Stomach (tissue), 9 donors: ENCODE results near the gene ZNF532. TPM values are rescaled to one million over a fixed set of nuclear protein-coding genes. Genes with fewer than 3 reads are reported as not detected.

Experiments
- DNase-seq, 2 donors: peaks; one replicate each; pipeline versions ENCODE4 v3.0.0 to v3.0.0-alpha.2; 2013 to 2019
- H3K27ac ChIP-seq, 5 donors: fragments of 200-600 bp in 4 of 5; sonication (generic) in 4 of 5; one replicate each; pipeline ENCODE4 v1.5.1; 2013 to 2019; ENCODE audit warnings: mild to moderate bottlenecking in 1 of 5, moderate library complexity in 1 of 5
- H3K27me3 ChIP-seq, 3 donors: fragments of 200-600 bp; sonication (generic); one replicate each; pipeline ENCODE4 v1.5.1; 2017 to 2019; ENCODE audit warnings: mixed run types in 1 of 3
- H3K36me3 ChIP-seq, 4 donors: fragments of 200-600 bp; sonication (generic); 1 replicate in 3 of 4; 2 replicates in 1 of 4; pipeline ENCODE4 v1.5.1; 2016 to 2019
- H3K4me1 ChIP-seq, 4 donors: fragments of 200-600 bp; sonication (generic); one replicate each; pipeline ENCODE4 v1.5.1; 2016 to 2019
- H3K4me3 ChIP-seq, 4 donors: fragments of 200-600 bp; sonication (generic) in 3 of 4; one replicate each; pipeline ENCODE4 v1.5.1; 2016 to 2019; ENCODE audit warnings: mild to moderate bottlenecking in 1 of 4
- H3K9me3 ChIP-seq, 4 donors: fragments of 200-600 bp; sonication (generic); one replicate each; pipeline ENCODE4 v1.5.1; 2016 to 2019
- CTCF ChIP-seq, 7 experiments: fragments of 450-650 bp in 4 of 7; fragments of 200-600 bp in 3 of 7; sonication (generic) in 3 of 7; IDR thresholded peaks; one replicate each; pipeline ENCODE4 v1.5.1; 2016 to 2019; ENCODE audit warnings: antibody characterized with exemption in 7 of 7, control low read depth in 2 of 7, mild to moderate bottlenecking in 1 of 7
- EP300 ChIP-seq: sonication (generic); formaldehyde crosslinking; IDR thresholded peaks from one replicate; pipeline ENCODE4 v1.6.1; 2017; ENCODE audit warnings: antibody characterized with exemption
- POLR2A ChIP-seq, 4 donors: fragments of 450-650 bp; IDR thresholded peaks; one replicate each; pipeline ENCODE4 v1.6.1; 2016; ENCODE audit warnings: antibody characterized with exemption in 4 of 4, control low read depth in 2 of 4, mild to moderate bottlenecking in 1 of 4, moderate library complexity in 1 of 4
- POLR2AphosphoS5 ChIP-seq, 3 donors: sonication (generic); formaldehyde crosslinking; IDR thresholded peaks; one replicate each; pipeline ENCODE4 v1.6.1; 2016; ENCODE audit warnings: antibody characterized with exemption in 3 of 3
- WGBS, 5 donors: extraction: QIAGEN DNeasy Blood & Tissue Kit in 3 of 5; methylation state at CpG; one replicate each; pipeline versions ENCODE4 v1.1.5 to v1.1.7; 2013 to 2018; 5-methylcytosine and 5-hydroxymethylcytosine counted together
- intact Hi-C: fragments of 100-400 bp; cut with DNase I; formaldehyde crosslinking; loops from one replicate; pipeline ENCODE4 v1.15.1; 2023; ENCODE audit warnings: low total_unique reads
- polyA plus RNA-seq, 3 donors: library from polyadenylated mRNA; stranded (reverse); fragments of 200-250 nt; gene quantifications; one replicate each; pipeline ENCODE4 v1.2.3, GENCODE V29; 2013
- total RNA-seq, 5 donors: library from RNA; depleted of rRNA; stranded (reverse); fragments of >200 nt; gene quantifications; one replicate each; pipeline versions ENCODE4 v1.1.0 to v1.2.3, GENCODE V29; 2014 to 2016
- donor health status: healthy with polysubstance abuse.
- donor health status: Bipolar disorder and iron deficiency.
- donor health status: healthy.

Gene ZNF532
- total and polyA plus RNA-seq, 8 donors: 2.9 to 53.7 (median 18.4) TPM

DNA sequence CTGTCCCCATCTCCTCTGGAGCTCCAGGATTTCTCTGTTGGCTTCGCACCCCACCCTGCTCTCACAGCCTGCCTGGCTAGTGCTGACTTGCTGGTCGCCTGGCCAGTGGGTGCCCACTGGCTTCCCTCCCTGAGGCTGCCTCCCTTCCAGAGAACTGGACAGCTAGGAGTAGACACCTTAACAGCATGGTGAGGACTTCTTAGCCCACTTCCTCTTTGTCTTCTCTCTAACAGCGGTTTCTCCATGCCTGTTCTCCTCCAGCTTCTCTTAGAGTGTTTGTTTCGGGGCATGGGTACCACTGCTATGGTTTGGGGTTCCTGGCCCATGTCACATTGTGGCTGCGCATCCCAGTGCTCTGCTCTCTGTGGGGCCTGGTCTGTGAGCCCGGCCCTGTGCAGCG lies 37.1 kb downstream of the ZNF532 start:
- Histone ChIP-seq H3K9me3 (no peaks in the 10 kb centered on the region), H3K27ac (no peak overlapping the region), H3K36me3 (peaks cover 0 to 38% (median 15%) of the 10 kb centered on the region in 4 donors), H3K4me3 (no peak overlapping the region), H3K27me3 (no peaks in the 10 kb centered on the region), H3K4me1 (peaks cover 0 to 7% (median 0%) of the 10 kb centered on the region in 4 donors)
- intact Hi-C loops: no loop called here
- DNase-seq: no peak
- 95 to 99% (median 98%) methylated on average over 7 of the region's 7 CpGs for WGBS, 5 donors
- TF ChIP-seq EP300: no peak
- no peak for TF ChIP-seq POLR2A (IDR thresholded peaks at IDR 0.05)
- TF ChIP-seq CTCF (IDR thresholded peaks at IDR 0.05): no peak
- no peak for TF ChIP-seq POLR2AphosphoS5 (IDR thresholded peaks at IDR 0.05)

GRCh38 chr18:58902961-58903360 lies 38.3 kb downstream of the ZNF532 start:
- H3K27ac ChIP-seq: no peak overlapping the region
- peaks cover 0 to 11% (median 1%) of the 10 kb centered on the region in 4 donors for H3K4me1 ChIP-seq
- intact Hi-C loops: no loop called here
- no peaks in the 10 kb centered on the region for H3K9me3 ChIP-seq
- WGBS, 5 donors: 83 to 90% (median 86%) methylated on average over 5 of the region's 5 CpGs
- H3K4me3 ChIP-seq: no peak overlapping the region
- no peak for TF ChIP-seq POLR2AphosphoS5 (IDR thresholded peaks at IDR 0.05)
- no peak for TF ChIP-seq EP300
- TF ChIP-seq CTCF (IDR thresholded peaks at IDR 0.05): no peak
- TF ChIP-seq POLR2A (IDR thresholded peaks at IDR 0.05): no peak
- H3K36me3 ChIP-seq: peaks cover 0 to 38% (median 15%) of the 10 kb centered on the region in 4 donors
- no peaks in the 10 kb centered on the region for H3K27me3 ChIP-seq
- DNase-seq: no peak

DNA sequence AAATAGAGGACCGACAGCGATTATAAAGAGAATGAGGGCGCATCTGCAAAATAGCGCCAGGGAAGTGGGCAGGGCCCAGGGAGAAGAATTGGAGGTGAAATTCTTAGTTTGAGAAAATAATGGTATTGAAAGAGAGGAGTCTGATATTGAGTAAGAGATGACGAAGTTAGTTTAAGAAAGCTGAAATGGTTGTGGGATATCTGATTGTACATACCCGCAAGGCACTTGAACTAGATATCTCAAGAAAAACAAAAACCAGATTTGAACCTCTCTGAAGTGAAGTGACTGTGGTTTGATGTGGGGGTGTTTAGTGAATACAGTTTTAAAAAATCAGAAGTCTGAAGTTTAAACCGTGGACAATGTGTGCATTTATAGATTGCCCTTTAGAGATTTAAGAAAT lies 38.9 kb downstream of the ZNF532 start:
- H3K27ac ChIP-seq: no peak overlapping the region
- no peak for DNase-seq
- 94 to 96% (median 94%) methylated on average over 7 of the region's 7 CpGs for WGBS, 5 donors
- no peaks in the 10 kb centered on the region for H3K9me3 ChIP-seq
- no peak for TF ChIP-seq POLR2A (IDR thresholded peaks at IDR 0.05)
- H3K36me3 ChIP-seq: peaks cover 0 to 33% (median 10%) of the 10 kb centered on the region in 4 donors
- H3K4me3 ChIP-seq: no peak overlapping the region
- intact Hi-C loops: no loop called here
- peaks cover 0 to 13% (median 1%) of the 10 kb centered on the region in 4 donors for H3K4me1 ChIP-seq
- H3K27me3 ChIP-seq: no peaks in the 10 kb centered on the region

- 91 to 94% (median 93%) methylated on average over 10 of the region's 10 CpGs for WGBS, 5 donors
- TF ChIP-seq CTCF (IDR thresholded peaks at IDR 0.05) (no peak), POLR2AphosphoS5 (IDR thresholded peaks at IDR 0.05) (no peak), EP300 (no peak), POLR2A (IDR thresholded peaks at IDR 0.05) (no peak)
- intact Hi-C loops: no loop called here
- no peaks in the 10 kb centered on the region for H3K27me3 ChIP-seq
- H3K4me1 ChIP-seq: peaks cover 0 to 14% (median 2%) of the 10 kb centered on the region in 4 donors
- H3K9me3 ChIP-seq: no peaks in the 10 kb centered on the region
- DNase-seq: no peak
- no peak overlapping the region for H3K27ac ChIP-seq
- peaks cover 0 to 15% (median 7%) of the 10 kb centered on the region in 4 donors for H3K36me3 ChIP-seq
- no peak overlapping the region for H3K4me3 ChIP-seq
These were observed 41.2 kb downstream of the ZNF532 start for GRCh38 chr18:58905777-58906428.

DNA sequence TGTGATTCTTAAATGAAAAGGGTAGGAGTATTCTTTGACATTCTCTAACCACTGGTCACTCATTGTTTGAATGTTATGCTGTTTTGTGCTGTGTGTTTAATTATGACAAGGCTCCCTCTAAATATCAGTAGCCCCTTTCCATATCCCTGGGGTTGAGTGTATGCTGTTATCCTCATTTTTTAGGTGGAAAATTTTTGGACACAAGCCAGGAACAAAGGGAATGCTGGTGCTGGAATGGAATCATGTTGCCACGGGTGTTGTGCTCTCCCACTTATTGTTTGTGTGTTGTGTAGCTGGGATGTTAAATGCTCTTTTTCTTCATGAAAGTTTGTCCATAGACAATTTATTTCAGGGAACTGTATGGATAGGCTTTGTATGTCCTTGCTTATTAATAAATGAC lies 43.3 kb downstream of the ZNF532 start:
- intact Hi-C loops: no loop called here
- Histone ChIP-seq H3K27ac (no peak overlapping the region), H3K27me3 (no peaks in the 10 kb centered on the region), H3K36me3 (peaks cover 0 to 11% (median 0%) of the 10 kb centered on the region in 4 donors), H3K4me3 (no peak overlapping the region), H3K9me3 (no peaks in the 10 kb centered on the region), H3K4me1 (peaks cover 3 to 35% (median 15%) of the 10 kb centered on the region in 4 donors)
- TF ChIP-seq CTCF (IDR thresholded peaks at IDR 0.05) (no peak), EP300 (no peak), POLR2AphosphoS5 (IDR thresholded peaks at IDR 0.05) (no peak), POLR2A (IDR thresholded peaks at IDR 0.05) (no peak)
- 48 to 77% (median 67%) methylated on average over 1 of the region's 1 CpG for WGBS, 5 donors
- DNase-seq: no peak
